Inferior parietal cortex (tissue), 1 donor: ENCODE data around the gene ZNF423.

ENCODE experiments used
- DNase-seq: peaks from one replicate; pipeline ENCODE4 v3.0.0-alpha.2; 2016; ENCODE audit errors: extremely low spot score

Gene ZNF423

GRCh38 chr16:49754495-49755312 lies 101.2 kb downstream of the ZNF423 start:
- DNase-seq, result no peak

- DNase-seq, result no peak
Observed at GRCh38 chr16:49750341-49751000, 105.4 kb downstream of the ZNF423 start.

- DNase-seq, result no peak
Observed at GRCh38 chr16:49749816-49750215, 106.1 kb downstream of the ZNF423 start.

- no peak for DNase-seq
Observed at GRCh38 chr16:49748322-49748721, 107.6 kb downstream of the ZNF423 start.

GRCh38 chr16:49747654-49748053 lies 108.3 kb downstream of the ZNF423 start:
- DNase-seq, result no peak

- no peak for DNase-seq
Observed at GRCh38 chr16:49746545-49746944, 109.4 kb downstream of the ZNF423 start.

GRCh38 chr16:49745311-49745747 lies 110.6 kb downstream of the ZNF423 start:
- DNase-seq, result no peak

GRCh38 chr16:49744244-49745220 lies 111.4 kb downstream of the ZNF423 start:
- no peak for DNase-seq

- DNase-seq, result no peak
Observed at GRCh38 chr16:49743658-49744057, 112.3 kb downstream of the ZNF423 start.

- DNase-seq, result no peak
Observed at GRCh38 chr16:49743203-49743464, 112.8 kb downstream of the ZNF423 start.

- no peak for DNase-seq
Observed at GRCh38 chr16:49742428-49743202, 113.3 kb downstream of the ZNF423 start.

GRCh38 chr16:49740256-49740655 lies 115.7 kb downstream of the ZNF423 start:
- no peak for DNase-seq

GRCh38 chr16:49739381-49739780 lies 116.5 kb downstream of the ZNF423 start:
- no peak for DNase-seq

- no peak for DNase-seq
Observed at GRCh38 chr16:49738832-49739231, 117.1 kb downstream of the ZNF423 start.

- DNase-seq, result no peak
Observed at GRCh38 chr16:49738001-49738400, 117.9 kb downstream of the ZNF423 start.

GRCh38 chr16:49737541-49737940 lies 118.4 kb downstream of the ZNF423 start:
- no peak for DNase-seq

- DNase-seq, result no peak
Observed at GRCh38 chr16:49734331-49734730, 121.6 kb downstream of the ZNF423 start.

- no peak for DNase-seq
Observed at GRCh38 chr16:49733313-49734009, 122.5 kb downstream of the ZNF423 start.

GRCh38 chr16:49731911-49732310 lies 124.0 kb downstream of the ZNF423 start:
- no peak for DNase-seq

GRCh38 chr16:49730772-49731171 lies 125.1 kb downstream of the ZNF423 start:
- no peak for DNase-seq

- no peak for DNase-seq
Observed at GRCh38 chr16:49727611-49728010, 128.3 kb downstream of the ZNF423 start.
